ENCODE results near the gene CSRP3. TPM values are rescaled to one million over a fixed set of nuclear protein-coding genes. Genes with fewer than 3 reads are reported as not detected.

The CSRP3 gene
- total RNA-seq, 1 donor from 2014 or later, result not detected

GRCh38 chr11:19244084-19244483, 42.3 kb upstream of the CSRP3 start:
- H3K36me3 ChIP-seq (ENCODE audit: control insufficient read depth, insufficient read depth, low read length), result no peaks in the 10 kb centered on the region
- TF ChIP-seq, protein P1, sequence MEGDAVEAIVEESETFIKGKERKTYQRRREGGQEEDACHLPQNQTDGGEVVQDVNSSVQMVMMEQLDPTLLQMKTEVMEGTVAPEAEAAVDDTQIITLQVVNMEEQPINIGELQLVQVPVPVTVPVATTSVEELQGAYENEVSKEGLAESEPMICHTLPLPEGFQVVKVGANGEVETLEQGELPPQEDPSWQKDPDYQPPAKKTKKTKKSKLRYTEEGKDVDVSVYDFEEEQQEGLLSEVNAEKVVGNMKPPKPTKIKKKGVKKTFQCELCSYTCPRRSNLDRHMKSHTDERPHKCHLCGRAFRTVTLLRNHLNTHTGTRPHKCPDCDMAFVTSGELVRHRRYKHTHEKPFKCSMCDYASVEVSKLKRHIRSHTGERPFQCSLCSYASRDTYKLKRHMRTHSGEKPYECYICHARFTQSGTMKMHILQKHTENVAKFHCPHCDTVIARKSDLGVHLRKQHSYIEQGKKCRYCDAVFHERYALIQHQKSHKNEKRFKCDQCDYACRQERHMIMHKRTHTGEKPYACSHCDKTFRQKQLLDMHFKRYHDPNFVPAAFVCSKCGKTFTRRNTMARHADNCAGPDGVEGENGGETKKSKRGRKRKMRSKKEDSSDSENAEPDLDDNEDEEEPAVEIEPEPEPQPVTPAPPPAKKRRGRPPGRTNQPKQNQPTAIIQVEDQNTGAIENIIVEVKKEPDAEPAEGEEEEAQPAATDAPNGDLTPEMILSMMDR (IDR thresholded peaks at IDR 0.05; ENCODE audit: insufficient read depth, low read length, poor library complexity, severe bottlenecking), result no peak

DNA sequence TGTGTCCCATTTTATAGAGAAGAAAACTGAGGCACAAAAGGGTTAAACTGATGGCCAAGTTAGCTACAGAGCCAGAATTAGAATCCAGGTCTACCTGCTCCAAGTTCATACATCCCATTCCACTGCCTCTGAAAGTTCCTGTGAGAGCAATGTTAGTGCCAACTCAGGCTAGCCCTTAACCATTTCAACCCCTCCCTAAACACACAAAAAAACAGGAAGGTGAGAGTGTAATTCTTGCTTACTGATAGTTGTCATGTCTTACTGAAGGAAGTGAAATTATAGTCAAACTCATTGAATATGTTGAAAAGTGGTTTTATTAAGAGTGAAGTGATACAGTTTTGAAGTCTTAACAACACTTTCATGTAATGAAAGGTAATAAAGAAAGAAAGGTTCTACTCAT, 41.8 kb upstream of the CSRP3 start:
- TF ChIP-seq, protein P1 (IDR thresholded peaks at IDR 0.05; ENCODE audit: insufficient read depth, low read length, poor library complexity, severe bottlenecking), result no peak
- H3K27me3 ChIP-seq (ENCODE audit: control insufficient read depth, insufficient read depth, low read length), result peaks cover 20% of the 10 kb centered on the region
- H3K4me3 ChIP-seq (ENCODE audit: low read depth, low read length), result no peak overlapping the region
- H3K36me3 ChIP-seq (ENCODE audit: control insufficient read depth, insufficient read depth, low read length), result no peaks in the 10 kb centered on the region
- DNase-seq (ENCODE audit: low read depth), result no peak

More at GRCh38 chr11:19244084-19244483, 42.3 kb upstream of the CSRP3 start:
- Histone ChIP-seq H3K27me3 (ENCODE audit: control insufficient read depth, insufficient read depth, low read length) (peaks cover 20% of the 10 kb centered on the region), H3K4me3 (ENCODE audit: low read depth, low read length) (no peak overlapping the region)
- DNase-seq (ENCODE audit: low read depth), result no peak

DNA sequence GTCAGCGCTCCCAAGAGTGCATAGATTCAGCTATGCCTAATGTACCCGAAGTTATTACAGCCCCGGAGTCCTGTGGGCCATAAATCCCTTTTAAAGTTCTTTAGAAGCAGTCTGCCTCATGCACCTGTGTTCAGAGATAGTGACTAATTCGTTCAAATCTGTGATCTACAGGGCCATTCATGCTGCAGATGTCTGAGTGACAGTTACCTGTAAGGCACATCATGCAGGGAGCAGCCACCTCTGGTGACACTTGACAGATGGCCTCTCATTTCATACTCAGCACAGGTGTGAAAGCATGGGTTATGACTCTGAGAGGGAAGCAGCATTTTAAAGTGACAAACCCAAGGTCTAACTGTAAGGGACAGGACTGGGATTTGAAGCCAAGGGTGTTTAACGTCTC, 41.4 kb upstream of the CSRP3 start:
- Histone ChIP-seq H3K4me3 (ENCODE audit: low read depth, low read length) (no peak overlapping the region), H3K36me3 (ENCODE audit: control insufficient read depth, insufficient read depth, low read length) (no peaks in the 10 kb centered on the region)

DNA sequence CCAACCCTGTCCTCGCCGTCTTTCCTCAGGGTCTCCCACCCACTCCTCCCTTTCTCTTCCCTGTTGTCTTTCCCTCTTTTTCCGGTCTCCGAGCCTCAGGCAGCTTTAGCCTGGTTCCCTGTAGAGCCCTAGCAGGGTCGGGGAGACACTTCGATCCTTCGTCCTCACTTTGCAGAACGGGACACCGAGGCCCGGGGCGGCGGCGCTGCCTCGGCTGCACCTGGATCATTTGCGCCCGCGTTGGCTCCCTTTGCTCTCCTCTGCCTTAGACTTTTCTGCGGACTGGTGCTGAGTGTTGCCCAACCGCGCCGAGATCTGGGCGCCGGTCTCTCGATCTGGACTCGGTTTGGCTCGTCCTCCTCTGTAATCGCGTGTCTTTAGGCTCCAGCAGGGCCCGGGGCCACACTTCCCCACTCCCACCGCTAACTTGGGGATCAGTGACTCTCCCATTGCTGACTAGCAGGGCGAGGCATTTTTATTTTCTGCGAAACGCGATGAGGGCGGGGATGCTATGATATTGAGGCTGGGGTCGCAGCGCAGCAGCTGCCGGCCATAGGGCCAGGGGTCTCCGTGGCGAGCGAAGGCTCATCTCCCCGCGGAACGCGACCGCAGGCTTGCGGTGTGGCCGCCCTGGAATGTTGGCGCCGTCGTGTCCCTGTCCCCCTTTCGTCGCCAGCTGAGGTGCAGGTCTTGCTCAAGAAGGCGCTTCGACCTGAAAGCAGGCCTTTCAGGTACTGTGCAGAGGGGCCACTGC, 40.6 kb upstream of the CSRP3 start:
- Histone ChIP-seq H3K4me3 (ENCODE audit: low read depth, low read length) (peak overlapping the region; percentile 82), H3K36me3 (ENCODE audit: control insufficient read depth, insufficient read depth, low read length) (no peaks in the 10 kb centered on the region), H3K27me3 (ENCODE audit: control insufficient read depth, insufficient read depth, low read length) (peaks cover 20% of the 10 kb centered on the region)
- TF ChIP-seq, protein P1 (IDR thresholded peaks at IDR 0.05; ENCODE audit: insufficient read depth, low read length, poor library complexity, severe bottlenecking), result no peak
- no peak for DNase-seq (ENCODE audit: low read depth)

More for the DNA sequence above, 41.4 kb upstream of the CSRP3 start:
- no peak for DNase-seq (ENCODE audit: low read depth)
- TF ChIP-seq, protein P1 (IDR thresholded peaks at IDR 0.05; ENCODE audit: insufficient read depth, low read length, poor library complexity, severe bottlenecking), result no peak
- H3K27me3 ChIP-seq (ENCODE audit: control insufficient read depth, insufficient read depth, low read length), result peaks cover 20% of the 10 kb centered on the region

DNA sequence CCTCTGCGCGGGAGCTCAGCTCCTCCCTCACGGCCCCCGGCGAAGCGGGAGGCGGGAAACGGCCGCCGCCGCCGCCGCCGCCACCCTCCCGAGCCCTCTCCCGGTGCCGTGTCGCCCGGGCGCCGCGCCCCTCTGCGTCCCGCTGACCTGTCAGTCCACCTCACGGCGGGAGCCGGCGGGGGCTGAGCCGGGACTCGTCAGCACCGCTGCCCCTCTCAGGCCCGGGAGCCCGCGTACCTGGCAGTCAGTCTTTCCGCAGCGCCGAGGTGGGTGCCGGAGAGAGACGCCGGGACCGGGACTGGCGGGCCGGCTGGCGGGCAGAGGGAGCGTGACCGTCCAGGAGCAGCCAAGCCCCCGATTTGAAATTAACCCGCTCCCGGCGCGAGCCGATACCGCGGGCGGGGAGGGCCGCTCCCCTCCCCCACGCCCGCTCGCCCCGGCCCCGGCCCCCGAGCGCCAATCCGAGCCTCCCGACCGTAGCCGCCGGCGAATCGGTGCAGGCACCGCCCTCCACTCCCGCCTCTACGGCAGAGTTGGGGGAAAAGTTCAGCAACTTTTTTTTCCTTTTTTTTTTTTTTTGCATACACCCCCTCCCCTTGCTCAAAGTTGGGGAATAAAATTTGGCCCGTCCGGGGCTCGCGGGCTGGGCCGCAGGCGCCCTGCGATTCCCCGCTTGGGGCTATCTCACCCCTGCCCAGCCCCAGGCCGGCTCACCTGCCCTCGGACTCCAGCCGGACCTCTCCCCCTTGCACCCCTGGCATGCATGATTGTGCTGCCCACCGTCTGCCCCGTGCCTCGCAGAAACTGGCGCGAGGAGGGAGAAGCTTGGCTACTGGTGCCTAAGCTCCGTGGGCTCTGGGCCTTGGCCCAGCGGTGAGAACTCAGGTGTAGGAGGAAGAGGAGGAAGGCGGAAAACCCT, 39.7 kb upstream of the CSRP3 start:
- no peak for DNase-seq (ENCODE audit: low read depth)
- Histone ChIP-seq H3K36me3 (ENCODE audit: control insufficient read depth, insufficient read depth, low read length) (no peaks in the 10 kb centered on the region), H3K27me3 (ENCODE audit: control insufficient read depth, insufficient read depth, low read length) (peaks cover 20% of the 10 kb centered on the region), H3K4me3 (ENCODE audit: low read depth, low read length) (peak overlapping the region; percentile 82)
- TF ChIP-seq, protein P1 (IDR thresholded peaks at IDR 0.05; ENCODE audit: insufficient read depth, low read length, poor library complexity, severe bottlenecking), result no peak

Measured in kidney epithelial cell (primary cell).